Motor neuron (in vitro differentiated cells): Measurements from ENCODE around the gene PPP1R12C. TPM values are rescaled to one million over a fixed set of nuclear protein-coding genes. Genes with fewer than 3 reads are reported as not detected.

Experiments used
- ATAC-seq, 8 experiments: fragments of 200-7000 bp; cut with Tn5 transposase; replicated peaks in 6 of 8; 2 replicates each; pipeline ENCODE4 v1.8.0; 2021; ENCODE audit warnings: mild to moderate bottlenecking in 8 of 8, moderate library complexity in 8 of 8
- H3K27ac ChIP-seq, 2 donors: fragments of 250-450 bp; sonication (Bioruptor Pico); 2 replicates each; pipeline ENCODE4 v1.9.0; 2021; ENCODE audit warnings: antibody characterized with exemption in 2 of 2, mild to moderate bottlenecking in 2 of 2, moderate library complexity in 1 of 2
- H3K4me1 ChIP-seq, 2 donors: fragments of 250-450 bp; sonication (Bioruptor Pico); replicated peaks in 1 of 2; 2 replicates each; pipeline ENCODE4 v1.6.1; 2021; ENCODE audit warnings: antibody characterized with exemption in 2 of 2, mild to moderate bottlenecking in 2 of 2, moderate library complexity in 1 of 2
- H3K4me3 ChIP-seq, 5 donors: fragments of 250-450 bp; sonication (Bioruptor Pico); 2 replicates each; pipeline ENCODE4 v1.9.0; 2021; ENCODE audit warnings: antibody characterized with exemption in 5 of 5, mild to moderate bottlenecking in 5 of 5, moderate library complexity in 4 of 5
- WGBS, 10 experiments: fragments of 450-650 bp; shearing (Covaris generic); methylation state at CpG; one replicate each; pipeline ENCODE4 v1.0.0; 2022; 5-methylcytosine and 5-hydroxymethylcytosine counted together
- in situ Hi-C, 9 experiments: fragments of 400-800 bp; cut with MboI; loops; one replicate each; pipeline ENCODE4 v1.15.0; 2021; ENCODE audit warnings: low sequenced_read_pairs in 9 of 9, low pct_unique_long_range_greater_than_20kb in 2 of 9; ENCODE audit not compliant: unreplicated experiment in 9 of 9
- total RNA-seq, 8 experiments: library from RNA; unstranded; fragments of 300-600 nt; gene quantifications; 2 replicates each; pipeline versions ENCODE4 v1.2.3 to v1.2.4, GENCODE V29; 2022

The PPP1R12C gene
- total RNA-seq, 8 experiments from 2014 or later, result 16.6 to 66.3 (median 36.7) TPM

- WGBS, 10 experiments, result 78 to 100% (median 100%) methylated on average over 1 to 7 of the region's 15 CpGs; no CpG with 5 or more reads in 4 of the 10 experiments
- in situ Hi-C loops, result no loop called here
- no peak overlapping the region for H3K4me3 ChIP-seq
- H3K4me1 ChIP-seq, result no peaks in the 10 kb centered on the region
- ATAC-seq, result peak in 1 of 8 experiments; percentile 10
- no peak overlapping the region for H3K27ac ChIP-seq
Observed at GRCh38 chr19:55048446-55048845, 69.0 kb downstream of the PPP1R12C start.

GRCh38 chr19:55047951-55048350, 69.5 kb downstream of the PPP1R12C start:
- WGBS, 10 experiments, result 80 to 95% (median 86%) methylated on average over 1 to 6 of the region's 12 CpGs; no CpG with 5 or more reads in 5 of the 10 experiments
- Histone ChIP-seq H3K4me1 (no peaks in the 10 kb centered on the region), H3K27ac (no peak overlapping the region), H3K4me3 (no peak overlapping the region)
- in situ Hi-C loops, result no loop called here
- ATAC-seq, result peak in 4 of 8 experiments; percentile 25 to 34 (median 30)

DNA sequence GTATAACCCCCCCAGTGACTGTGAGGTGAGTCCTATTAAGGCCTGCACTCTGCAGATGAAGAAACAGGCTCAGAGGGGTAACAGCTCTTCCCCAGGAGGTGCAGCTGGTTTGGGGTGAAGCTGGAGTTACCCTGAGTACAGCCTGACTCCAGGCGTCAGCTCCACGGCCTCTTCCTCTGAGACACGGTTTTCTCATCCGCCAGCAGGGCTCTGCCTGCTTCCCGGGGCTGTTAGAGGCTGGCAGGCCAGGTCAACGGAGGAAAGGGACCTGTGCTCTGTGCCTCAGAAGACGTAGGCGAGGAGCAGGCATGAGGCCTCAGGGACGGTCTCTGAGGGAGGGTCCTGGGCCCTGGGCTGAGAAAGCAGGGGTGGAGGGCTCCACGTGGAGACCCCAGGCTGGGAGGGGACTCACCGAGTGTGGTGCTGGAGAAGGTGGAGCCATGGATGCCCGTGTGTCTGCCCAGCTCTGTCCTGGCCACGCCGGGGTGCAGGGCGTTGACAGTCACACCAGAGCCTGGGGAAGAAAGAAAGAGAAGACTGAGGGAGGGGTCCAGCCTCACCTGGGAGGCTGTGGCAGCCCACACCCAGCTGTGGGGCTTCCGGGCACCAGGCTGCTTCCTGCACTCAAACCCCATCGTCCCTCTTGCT, 70.3 kb downstream of the PPP1R12C start:
- H3K4me3 ChIP-seq, result no peak overlapping the region
- no peak overlapping the region for H3K27ac ChIP-seq
- ATAC-seq, result peak in 5 of 8 experiments; percentile 5 to 23 (median 16)
- no peaks in the 10 kb centered on the region for H3K4me1 ChIP-seq
- in situ Hi-C loops, result no loop called here
- WGBS, 10 experiments, result 65 to 100% (median 89%) methylated on average over 2 to 12 of the region's 17 CpGs; no CpG with 5 or more reads in 5 of the 10 experiments

- Histone ChIP-seq H3K27ac (no peak overlapping the region), H3K4me3 (no peak overlapping the region), H3K4me1 (no peaks in the 10 kb centered on the region)
- WGBS, 10 experiments, result 97 to 100% (median 100%) methylated on average over 1 to 11 of the region's 30 CpGs; no CpG with 5 or more reads in 5 of the 10 experiments
- in situ Hi-C loops, result no loop called here
- ATAC-seq, result peak in 1 of 8 experiments; percentile 16
Observed at GRCh38 chr19:55044771-55045716, 72.4 kb downstream of the PPP1R12C start.

GRCh38 chr19:55044286-55044685, 73.2 kb downstream of the PPP1R12C start:
- H3K27ac ChIP-seq, result no peak overlapping the region
- H3K4me1 ChIP-seq, result no peaks in the 10 kb centered on the region
- 72 to 100% (median 93%) methylated on average over 1 to 4 of the region's 5 CpGs; no CpG with 5 or more reads in 3 of the 10 experiments for WGBS, 10 experiments
- in situ Hi-C loops, result no loop called here
- H3K4me3 ChIP-seq, result no peak overlapping the region
- no peak for ATAC-seq

DNA sequence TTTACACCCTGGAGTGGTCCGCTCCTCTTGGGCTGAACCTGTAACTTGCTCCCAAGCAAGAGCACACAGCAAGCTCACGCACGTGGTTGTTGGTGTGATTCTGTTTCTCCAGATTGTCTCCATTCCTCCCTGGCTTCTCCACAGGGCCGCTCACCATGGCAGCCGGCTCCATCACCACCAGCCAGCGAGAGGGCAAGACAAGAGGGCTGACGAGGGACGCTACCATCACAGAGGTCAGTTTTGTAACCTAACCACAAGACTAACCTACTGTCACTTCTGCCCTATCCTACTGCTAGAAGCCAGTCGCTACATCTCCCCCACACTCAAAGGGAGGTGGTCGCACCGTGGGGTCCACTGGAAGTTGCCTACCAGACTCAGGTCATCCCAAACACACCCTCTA, 74.7 kb downstream of the PPP1R12C start:
- Histone ChIP-seq H3K4me1 (no peaks in the 10 kb centered on the region), H3K4me3 (no peak overlapping the region), H3K27ac (no peak overlapping the region)
- in situ Hi-C loops, result no loop called here
- ATAC-seq, result no peak
- WGBS, 10 experiments, result 50 to 100% (median 93%) methylated on average over 1 to 5 of the region's 11 CpGs; no CpG with 5 or more reads in 2 of the 10 experiments

GRCh38 chr19:55042344-55042678, 75.1 kb downstream of the PPP1R12C start:
- ATAC-seq, result no peak
- WGBS, 10 experiments, result 30 to 100% (median 97%) methylated on average over 2 to 6 of the region's 9 CpGs; no CpG with 5 or more reads in 6 of the 10 experiments
- in situ Hi-C loops, result no loop called here
- Histone ChIP-seq H3K27ac (no peak overlapping the region), H3K4me3 (no peak overlapping the region), H3K4me1 (no peaks in the 10 kb centered on the region)

DNA sequence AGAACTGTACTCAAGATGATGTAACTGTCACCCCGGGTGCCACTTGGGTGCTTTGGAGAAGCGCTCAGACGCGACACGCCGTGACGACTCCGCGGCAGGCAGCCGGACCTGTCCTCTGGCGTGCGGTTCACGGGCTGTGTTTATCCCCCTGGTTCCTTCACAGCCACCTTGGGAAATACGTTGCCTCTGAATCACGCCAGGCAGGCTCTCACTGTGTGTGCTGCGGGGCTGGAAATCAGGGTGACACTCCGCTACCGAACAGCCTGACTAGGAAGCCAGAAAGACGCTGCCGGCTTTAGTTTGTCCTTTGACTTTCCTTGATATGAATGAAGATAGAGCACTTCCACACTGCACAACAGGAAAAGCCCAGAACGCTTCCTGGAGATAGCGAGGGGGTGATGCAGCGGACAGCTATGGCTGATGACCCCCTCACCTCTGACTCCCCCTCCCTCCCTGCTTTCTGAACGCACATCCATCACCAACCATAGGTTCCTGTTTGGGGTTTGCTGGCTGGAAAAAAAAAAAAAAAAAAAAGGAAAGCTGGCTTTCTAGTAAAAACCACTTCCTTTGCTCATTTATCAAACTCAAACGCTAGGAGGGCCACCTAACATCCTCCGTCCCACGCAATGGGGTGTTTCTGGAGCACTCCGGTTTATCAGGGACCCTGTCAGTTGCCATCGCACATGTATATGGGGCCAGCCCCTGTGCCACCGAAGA, 75.7 kb downstream of the PPP1R12C start:
- Histone ChIP-seq H3K27ac (no peak overlapping the region), H3K4me3 (no peak overlapping the region), H3K4me1 (no peaks in the 10 kb centered on the region)
- peak in 4 of 8 experiments; percentile 20 to 53 (median 36) for ATAC-seq
- WGBS, 10 experiments, result 76 to 100% (median 96%) methylated on average over 2 to 23 of the region's 30 CpGs; no CpG with 5 or more reads in 2 of the 10 experiments
- in situ Hi-C loops, result no loop called here

DNA sequence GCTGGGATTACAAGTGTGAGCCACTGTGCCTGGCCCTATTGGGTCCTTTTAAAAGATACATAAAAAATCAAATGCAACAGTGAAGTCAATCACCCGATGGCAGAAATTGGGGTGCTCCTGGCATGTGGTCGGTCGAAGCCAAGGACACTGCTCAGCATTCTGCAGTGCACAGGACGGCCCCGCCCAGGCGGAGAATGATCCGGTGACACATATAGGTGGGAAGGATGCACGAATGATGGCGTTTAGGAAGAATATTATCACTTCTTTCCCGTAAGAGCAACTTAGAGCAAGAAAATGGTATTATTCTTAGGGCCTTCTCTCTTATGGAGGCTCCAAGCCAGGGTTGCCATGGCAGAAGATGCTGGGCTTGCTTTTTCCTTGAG, 76.2 kb downstream of the PPP1R12C start:
- H3K4me3 ChIP-seq, result no peak overlapping the region
- in situ Hi-C loops, result no loop called here
- no peak overlapping the region for H3K27ac ChIP-seq
- ATAC-seq, result peak in 1 of 8 experiments; percentile 6
- no peaks in the 10 kb centered on the region for H3K4me1 ChIP-seq
- 67 to 100% (median 87%) methylated on average over 1 to 3 of the region's 10 CpGs; no CpG with 5 or more reads in 4 of the 10 experiments for WGBS, 10 experiments

Other genes with a start within 250 kb of the PPP1R12C start
- under 1 TPM in 1 of 8 experiments, not detected in 7; 0.24 TPM for gene FCAR, start 243.4 kb downstream of the PPP1R12C start, total RNA-seq
- under 1 TPM in 1 of 8 experiments, not detected in 7; 0.14 TPM for gene NCR1, start 211.5 kb downstream of the PPP1R12C start, total RNA-seq
- under 1 TPM in 4 of 8 experiments, not detected in 4; 0.05 to 0.81 (median 0.21) TPM for gene NLRP7, start 170.1 kb downstream of the PPP1R12C start, total RNA-seq
- gene NLRP2, start 151.3 kb downstream of the PPP1R12C start, total RNA-seq, result 1 to 10 TPM in 3 of 8 experiments, under 1 TPM in 5; 0.10 to 4.3 (median 0.30) TPM
- gene GP6, start 79.4 kb downstream of the PPP1R12C start, total RNA-seq, result under 1 TPM in 7 of 8 experiments, not detected in 1; 0.14 to 1.00 (median 0.57) TPM
- gene RDH13, start 54.5 kb downstream of the PPP1R12C start, total RNA-seq, result 10 to 100 TPM in 6 of 8 experiments, 1 to 10 TPM in 2; 7.9 to 24.3 (median 14.1) TPM
- 10 to 100 TPM in 3 of 8 experiments, 1 to 10 TPM in 5; 2.2 to 38.1 (median 8.1) TPM for gene EPS8L1, start 41.8 kb downstream of the PPP1R12C start, total RNA-seq
- gene TNNT1, start 31.6 kb upstream of the PPP1R12C start, total RNA-seq, result 10 to 100 TPM in 2 of 8 experiments, 1 to 10 TPM in 6; 1.2 to 36.8 (median 3.9) TPM
- gene TNNI3, start 40.1 kb upstream of the PPP1R12C start, total RNA-seq, result 1 to 10 TPM in 7 of 8 experiments, not detected in 1; 2.9 to 8.5 (median 3.2) TPM
- 1 to 10 TPM in 6 of 8 experiments, under 1 TPM in 2; 0.41 to 7.2 (median 1.4) TPM for gene DNAAF3, start 49.0 kb upstream of the PPP1R12C start, total RNA-seq
- gene SYT5, start 62.7 kb upstream of the PPP1R12C start, total RNA-seq, result 10 to 100 TPM in 4 of 8 experiments, 1 to 10 TPM in 4; 1.1 to 19.3 (median 8.7) TPM
- 10 to 100 TPM in 6 of 8 experiments, 1 to 10 TPM in 2; 4.0 to 59.0 (median 18.1) TPM for gene PTPRH, start 91.9 kb upstream of the PPP1R12C start, total RNA-seq
- 1 to 10 TPM in 7 of 8 experiments, under 1 TPM in 1; 0.81 to 3.1 (median 2.2) TPM for gene TMEM86B, start 111.1 kb upstream of the PPP1R12C start, total RNA-seq
- gene PPP6R1, start 141.4 kb upstream of the PPP1R12C start, total RNA-seq, result 10 to 100 TPM; 18.3 to 77.0 (median 26.7) TPM
- gene HSPBP1, start 162.5 kb upstream of the PPP1R12C start, total RNA-seq, result 10 to 100 TPM; 20.6 to 37.3 (median 24.5) TPM
- gene BRSK1, start 166.4 kb upstream of the PPP1R12C start, total RNA-seq, result 100 to 1,000 TPM in 1 of 8 experiments, 10 to 100 TPM in 6, 1 to 10 TPM in 1; 1.4 to 102 (median 77.8) TPM
- gene TMEM150B, start 207.7 kb upstream of the PPP1R12C start, total RNA-seq, result under 1 TPM in 3 of 8 experiments, not detected in 5; 0.11 to 0.62 (median 0.33) TPM
- gene KMT5C, start 222.2 kb upstream of the PPP1R12C start, total RNA-seq, result 10 to 100 TPM in 6 of 8 experiments, 1 to 10 TPM in 2; 8.4 to 25.1 (median 20.9) TPM
- gene COX6B2, start 237.1 kb upstream of the PPP1R12C start, total RNA-seq, result 10 to 100 TPM in 1 of 8 experiments, 1 to 10 TPM in 4, under 1 TPM in 3; 0.55 to 15.3 (median 1.2) TPM
- under 1 TPM in 6 of 8 experiments, not detected in 2; 0.05 to 0.71 (median 0.14) TPM for gene GARIN5B, start 245.6 kb upstream of the PPP1R12C start, total RNA-seq